ENCODE measurements around the gene NECTIN1. TPM values are rescaled to one million over a fixed set of nuclear protein-coding genes. Genes with fewer than 3 reads are reported as not detected.
A peak's percentile ranks its signal among the peaks of the same experiment; 100 is the strongest.

NECTIN1 gene
- total RNA-seq, 4 donors from 2014 or later, result 2.2 to 4.3 (median 2.5) TPM

DNA sequence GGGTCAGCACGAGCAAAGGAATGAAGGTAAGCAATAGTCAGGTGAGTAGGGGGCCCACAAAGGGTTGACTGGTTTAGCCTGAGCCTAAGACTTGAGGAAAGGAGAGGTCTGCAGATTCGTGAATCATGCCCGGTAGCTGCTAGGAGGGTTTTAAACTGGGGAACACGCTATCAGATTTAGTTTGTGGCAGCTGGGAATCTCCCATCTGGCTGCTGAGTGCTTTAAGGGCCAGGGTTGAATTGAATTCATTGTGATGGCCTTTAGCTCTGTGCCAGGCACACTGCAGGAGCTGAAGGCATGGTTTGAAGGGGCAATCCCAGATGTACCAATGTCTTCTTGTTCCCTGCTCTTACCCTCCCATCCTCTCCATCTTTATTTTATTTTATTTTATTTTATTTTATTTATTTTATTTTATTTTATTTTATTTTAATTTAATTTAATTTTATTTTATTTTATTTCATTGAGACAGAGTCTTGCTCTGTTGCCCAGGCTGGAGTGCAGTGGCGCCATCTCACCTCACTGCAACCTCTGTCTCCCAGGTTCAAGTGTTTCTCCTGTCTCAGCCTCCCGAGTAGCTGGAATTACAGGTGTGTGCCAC, 1.9 kb upstream of the NECTIN1 start:
- TF ChIP-seq CTCF (IDR thresholded peaks at IDR 0.05), result no peak
- no peak for DNase-seq (ENCODE audit: low spot score)
- ATAC-seq (ENCODE audit: low FRiP score), result no peak

GRCh38 chr11:119729951-119730613, 1.1 kb upstream of the NECTIN1 start:
- ATAC-seq (ENCODE audit: low FRiP score), result peak; percentile 63
- no peak for TF ChIP-seq CTCF (IDR thresholded peaks at IDR 0.05)
- DNase-seq (ENCODE audit: low spot score), result no peak

GRCh38 chr11:119729581-119729927, 554 bp upstream of the NECTIN1 start:
- no peak for TF ChIP-seq CTCF (IDR thresholded peaks at IDR 0.05)
- DNase-seq (ENCODE audit: low spot score) (no peak), ATAC-seq (ENCODE audit: low FRiP score) (no peak)

DNA sequence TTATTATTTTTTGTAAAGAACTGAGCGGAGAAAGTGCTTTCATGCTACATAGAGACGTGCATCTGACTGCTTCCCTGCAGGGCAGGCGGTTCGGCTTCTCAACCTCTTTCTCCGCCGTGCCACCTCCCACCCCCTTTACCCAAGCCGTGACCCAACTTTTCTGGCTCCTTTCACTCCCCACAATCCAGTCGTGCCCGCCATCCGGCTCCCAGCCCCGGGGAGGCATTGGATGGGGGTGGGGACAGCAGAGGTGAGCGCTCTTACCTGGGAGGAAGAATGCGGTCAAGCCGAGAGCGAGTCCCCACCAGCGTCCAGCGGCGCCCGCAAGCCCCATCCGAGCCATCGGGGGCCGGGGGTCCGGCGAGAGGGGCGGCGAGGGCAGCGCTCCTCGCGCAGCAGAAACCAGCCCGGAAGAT, 781 bp downstream of the NECTIN1 start:
- no peak for TF ChIP-seq CTCF (IDR thresholded peaks at IDR 0.05)
- ATAC-seq (ENCODE audit: low FRiP score) (no peak), DNase-seq (ENCODE audit: low spot score) (no peak)

DNA sequence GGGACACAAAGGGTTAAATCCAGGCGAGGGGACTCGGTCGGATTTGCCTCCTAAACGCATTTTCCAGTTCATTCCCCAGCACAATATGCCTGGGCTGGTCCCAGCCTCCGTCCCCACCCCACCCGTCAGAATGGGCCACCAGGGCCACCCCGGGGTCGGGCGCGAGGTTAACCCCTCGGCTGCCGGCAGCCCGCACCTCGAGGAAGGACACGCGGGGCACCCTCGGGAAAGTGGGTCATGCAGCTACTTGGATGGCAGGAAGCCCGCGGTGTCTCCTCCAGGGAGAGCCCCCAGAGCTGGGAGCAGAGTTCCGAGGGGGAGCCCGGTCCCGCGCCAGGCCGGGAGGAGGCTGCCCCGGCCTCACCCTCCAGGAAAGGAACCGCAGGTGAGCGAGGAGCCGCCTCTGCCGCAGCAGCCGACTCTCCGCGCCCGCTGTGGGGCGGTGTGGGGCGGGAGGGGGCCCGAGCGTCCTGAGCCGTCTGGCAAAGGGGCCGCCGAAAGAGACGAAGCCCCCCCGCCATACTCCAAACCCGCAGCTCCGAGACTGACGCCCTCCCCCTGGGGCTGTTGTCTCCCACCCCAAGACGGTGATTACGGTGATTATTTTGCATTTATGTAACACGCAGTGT, 1.4 kb downstream of the NECTIN1 start:
- no peak for ATAC-seq (ENCODE audit: low FRiP score)
- no peak for TF ChIP-seq CTCF (IDR thresholded peaks at IDR 0.05)
- DNase-seq (ENCODE audit: low spot score), result no peak

- no peak for TF ChIP-seq CTCF (IDR thresholded peaks at IDR 0.05)
- no peak for DNase-seq (ENCODE audit: low spot score)
- ATAC-seq (ENCODE audit: low FRiP score), result no peak
These were observed 2.1 kb downstream of the NECTIN1 start for GRCh38 chr11:119726585-119727522.

Data from omental fat pad (tissue), 4 donors.